ENCODE data around the gene ROR1.

DNA sequence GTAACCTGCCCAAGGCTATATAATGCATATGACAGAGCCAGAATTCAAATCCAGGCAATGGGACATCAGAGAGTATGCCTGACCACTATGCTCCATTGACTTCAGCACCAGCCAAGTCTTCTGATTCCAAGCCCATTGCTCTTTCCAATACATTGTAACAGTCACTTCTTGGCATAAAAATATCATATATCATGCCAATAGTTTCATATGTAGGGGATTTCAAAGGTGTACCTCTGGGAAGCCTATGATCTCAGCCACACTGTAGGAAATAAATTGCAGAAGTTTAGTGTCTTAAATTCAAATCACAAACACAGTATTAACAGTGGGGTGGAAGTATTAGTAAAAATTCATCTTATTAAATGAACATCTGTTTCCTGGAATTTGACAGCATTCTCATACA lies 30.0 kb upstream of the ROR1 start:
- TF ChIP-seq, protein P1, sequence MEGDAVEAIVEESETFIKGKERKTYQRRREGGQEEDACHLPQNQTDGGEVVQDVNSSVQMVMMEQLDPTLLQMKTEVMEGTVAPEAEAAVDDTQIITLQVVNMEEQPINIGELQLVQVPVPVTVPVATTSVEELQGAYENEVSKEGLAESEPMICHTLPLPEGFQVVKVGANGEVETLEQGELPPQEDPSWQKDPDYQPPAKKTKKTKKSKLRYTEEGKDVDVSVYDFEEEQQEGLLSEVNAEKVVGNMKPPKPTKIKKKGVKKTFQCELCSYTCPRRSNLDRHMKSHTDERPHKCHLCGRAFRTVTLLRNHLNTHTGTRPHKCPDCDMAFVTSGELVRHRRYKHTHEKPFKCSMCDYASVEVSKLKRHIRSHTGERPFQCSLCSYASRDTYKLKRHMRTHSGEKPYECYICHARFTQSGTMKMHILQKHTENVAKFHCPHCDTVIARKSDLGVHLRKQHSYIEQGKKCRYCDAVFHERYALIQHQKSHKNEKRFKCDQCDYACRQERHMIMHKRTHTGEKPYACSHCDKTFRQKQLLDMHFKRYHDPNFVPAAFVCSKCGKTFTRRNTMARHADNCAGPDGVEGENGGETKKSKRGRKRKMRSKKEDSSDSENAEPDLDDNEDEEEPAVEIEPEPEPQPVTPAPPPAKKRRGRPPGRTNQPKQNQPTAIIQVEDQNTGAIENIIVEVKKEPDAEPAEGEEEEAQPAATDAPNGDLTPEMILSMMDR (IDR thresholded peaks at IDR 0.05) = no peak
- TF ChIP-seq POLR2A (IDR thresholded peaks at IDR 0.05) = no peak

All from right lobe of liver (tissue), 4 donors.